Right ventricle myocardium inferior (tissue), 1 donor: Measurements from ENCODE around the gene CYP27B1. TPM values are rescaled to one million over a fixed set of nuclear protein-coding genes. Genes with fewer than 3 reads are reported as not detected.
"Not testable (repeated sequence)": the region's sequence is repeated elsewhere in the genome, so short reads cannot be mapped to it uniquely, and the experiment has no call there.

Source experiments
- ATAC-seq: fragments of 200-7000 bp; cut with Tn5 transposase; one replicate; pipeline ENCODE4 v1.9.1; 2020; ENCODE audit warnings: mild to moderate bottlenecking, moderate library complexity
- DNase-seq: peaks from one replicate; pipeline ENCODE4 v3.0.0; 2021; ENCODE audit errors: missing footprints
- intact Hi-C: fragments of 100-400 bp; cut with DNase I; formaldehyde crosslinking; loops from one replicate; pipeline ENCODE4 v1.11.0; 2022
- total RNA-seq: library from RNA; stranded (reverse); fragmentation: NEBNext Ultra II Directional; extraction: Animal tissue kit (Norgen Biotek cat#: 25700); gene quantifications from one replicate; pipeline ENCODE4 v1.2.1, GENCODE V29; 2021
- donor health status: DM: no; HTN: yes; CAD: no; lungs with severe emphysema.

Gene CYP27B1
- total RNA-seq, 1 donor from 2014 or later, result 0.49 TPM

- DNase-seq (no peak), ATAC-seq (no peak)
- intact Hi-C loops, result no loop called here
These were observed 35.3 kb downstream of the CYP27B1 start for GRCh38 chr12:57731411-57732080.

GRCh38 chr12:57730336-57731067, 36.4 kb downstream of the CYP27B1 start:
- DNase-seq (no peak), ATAC-seq (no peak)
- intact Hi-C loops, result no loop called here

- ATAC-seq (no peak), DNase-seq (no peak)
- intact Hi-C loops, result no loop called here
These were observed 37.5 kb downstream of the CYP27B1 start for GRCh38 chr12:57729321-57729844.

- no peak for ATAC-seq
- no peak for DNase-seq
- intact Hi-C loops, result no loop called here
These were observed 39.0 kb downstream of the CYP27B1 start for GRCh38 chr12:57727758-57728395.

GRCh38 chr12:57726884-57727757, 39.8 kb downstream of the CYP27B1 start:
- ATAC-seq, result peak; percentile 46
- DNase-seq, result peak; percentile 79
- intact Hi-C loops, result no loop called here

- ATAC-seq (peak; percentile 82), DNase-seq (peak; percentile 84)
- intact Hi-C loops, result no loop called here
These were observed 40.6 kb downstream of the CYP27B1 start for GRCh38 chr12:57726151-57726883.

GRCh38 chr12:57725851-57726150, 41.1 kb downstream of the CYP27B1 start:
- DNase-seq, result no peak
- intact Hi-C loops, result no loop called here
- no peak for ATAC-seq

- DNase-seq (no peak), ATAC-seq (no peak)
- intact Hi-C loops, result no loop called here
These were observed 41.7 kb downstream of the CYP27B1 start for GRCh38 chr12:57724936-57725740.

GRCh38 chr12:57724003-57724935, 42.6 kb downstream of the CYP27B1 start:
- intact Hi-C loops, result no loop called here
- DNase-seq (no peak), ATAC-seq (no peak)

- no peak for DNase-seq
- intact Hi-C loops, result no loop called here
- no peak for ATAC-seq
These were observed 43.3 kb downstream of the CYP27B1 start for GRCh38 chr12:57723630-57723962.

- ATAC-seq (no peak), DNase-seq (no peak)
- intact Hi-C loops, result no loop called here
These were observed 43.9 kb downstream of the CYP27B1 start for GRCh38 chr12:57722716-57723629.

- DNase-seq, ATAC-seq, intact Hi-C loops: not testable (repeated sequence)
These were observed 44.9 kb downstream of the CYP27B1 start for GRCh38 chr12:57721846-57722608.

GRCh38 chr12:57720606-57721595, 46.0 kb downstream of the CYP27B1 start:
- intact Hi-C loops, result no loop called here
- no peak for DNase-seq
- ATAC-seq, result no peak
